GM21390 (cell line): ENCODE data around the gene FBXO44.

Experiments used
- ATAC-seq: cut with Tn5 transposase; IDR thresholded peaks from one replicate; pipeline ENCODE4 v1.9.1; 2021; ENCODE audit not compliant: unreplicated experiment

The FBXO44 gene

DNA sequence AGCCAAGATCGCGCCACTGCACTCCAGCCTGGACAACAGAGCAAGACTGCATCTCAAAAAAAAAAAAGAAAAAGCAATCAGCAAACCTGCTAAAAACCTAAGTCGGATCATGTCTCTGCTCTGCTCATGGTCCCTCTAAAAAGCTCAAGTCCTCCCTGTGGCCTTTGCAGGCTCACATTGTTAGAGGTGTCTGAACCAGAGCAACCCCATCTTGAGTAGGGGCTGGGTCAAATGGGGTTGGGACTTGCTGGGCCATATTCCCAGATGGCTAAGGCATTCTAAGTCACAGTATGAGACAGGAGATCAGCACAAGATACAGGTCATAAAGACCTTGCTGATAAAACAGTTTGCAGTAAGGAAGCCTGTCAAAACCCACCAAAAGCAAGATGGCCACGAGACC, 33.8 kb downstream of the FBXO44 start:
- no peak for ATAC-seq

DNA sequence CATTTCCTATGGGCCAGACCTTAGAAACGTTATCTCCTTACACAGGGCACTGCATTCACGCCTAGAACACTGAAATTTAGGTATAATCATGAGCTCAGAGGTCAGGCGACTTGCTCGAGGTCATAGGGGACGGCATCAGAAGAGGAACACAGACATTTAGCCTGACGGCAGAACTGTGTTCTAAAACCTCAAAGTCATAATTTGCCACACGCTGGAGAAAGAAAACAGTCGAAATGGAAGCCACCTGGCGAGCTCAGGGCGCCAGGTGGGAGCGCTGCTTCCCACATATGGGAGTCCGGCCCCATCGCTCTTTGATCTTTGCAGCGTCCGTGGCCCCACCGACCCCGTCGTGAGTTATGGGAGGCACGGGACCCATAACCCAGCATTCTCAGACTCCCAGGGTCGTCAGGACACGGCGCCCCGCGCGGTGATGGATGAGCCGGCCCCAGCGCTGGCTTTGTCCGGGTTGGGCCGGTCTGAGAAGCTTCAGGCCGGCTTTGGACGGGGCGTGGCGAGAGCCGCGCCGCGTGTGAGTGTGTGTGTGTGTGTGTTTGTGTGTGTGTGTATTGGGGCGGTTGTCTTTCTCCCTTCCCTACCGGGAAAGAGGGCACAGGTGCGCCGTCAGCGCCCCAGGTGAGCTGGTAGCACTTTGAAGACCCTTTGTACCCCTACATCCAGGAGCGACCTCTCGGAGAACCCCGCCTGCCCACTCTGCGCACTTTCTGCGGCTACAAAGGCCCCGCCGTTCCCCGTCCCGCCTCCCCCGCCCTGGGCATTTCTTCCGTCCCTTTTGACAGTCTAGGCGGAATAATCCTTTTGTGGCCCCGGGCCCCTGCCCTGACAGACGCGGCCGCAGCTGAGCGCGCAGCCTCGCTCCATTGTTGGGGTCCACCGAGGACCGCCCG, 36.0 kb downstream of the FBXO44 start:
- no peak for ATAC-seq

DNA sequence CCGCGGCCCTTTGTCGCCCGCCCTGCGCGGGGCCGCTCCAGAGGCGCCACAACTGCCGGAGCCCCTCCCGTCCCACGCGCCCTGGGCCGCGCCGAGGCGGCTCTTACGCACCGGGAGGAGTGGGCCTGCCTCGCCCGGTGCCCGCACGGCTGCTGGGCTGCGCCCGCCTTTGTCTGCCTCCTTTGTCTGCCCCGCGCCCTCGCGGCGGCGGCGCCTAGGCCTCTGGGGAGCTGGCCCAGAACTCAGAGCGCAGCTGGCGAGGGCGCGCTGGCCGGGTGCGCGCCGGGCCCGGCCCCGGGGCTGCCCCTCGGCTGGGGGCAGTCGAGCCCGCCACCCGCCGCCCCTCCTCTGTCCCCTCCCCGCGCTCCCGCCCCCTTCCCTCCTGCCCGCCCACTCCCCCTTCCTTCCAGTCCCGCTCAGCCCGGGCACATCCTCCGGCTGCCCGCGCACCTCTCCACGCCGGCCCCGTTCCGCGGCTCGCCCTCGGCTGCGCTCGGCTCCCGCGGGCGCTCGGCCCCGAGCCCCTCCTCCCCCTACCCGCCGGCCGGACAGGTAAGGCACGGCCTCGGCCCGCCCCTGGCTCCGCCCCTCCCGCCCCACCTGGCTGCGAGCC, 36.7 kb downstream of the FBXO44 start, which contains the start of gene DRAXIN:
TSS of gene DRAXIN (plus strand) at position 409 of the 613 bp plus-strand sequence. CDS start 14,549 bp downstream, outside the sequence.
- no peak for ATAC-seq

- ATAC-seq: no peak
Measured at GRCh38 chr1:11691928-11692711, 37.4 kb downstream of the FBXO44 start.

- no peak for ATAC-seq
Measured at GRCh38 chr1:11693024-11693590, 38.4 kb downstream of the FBXO44 start.

GRCh38 chr1:11693917-11694316, 39.2 kb downstream of the FBXO44 start:
- ATAC-seq: no peak

DNA sequence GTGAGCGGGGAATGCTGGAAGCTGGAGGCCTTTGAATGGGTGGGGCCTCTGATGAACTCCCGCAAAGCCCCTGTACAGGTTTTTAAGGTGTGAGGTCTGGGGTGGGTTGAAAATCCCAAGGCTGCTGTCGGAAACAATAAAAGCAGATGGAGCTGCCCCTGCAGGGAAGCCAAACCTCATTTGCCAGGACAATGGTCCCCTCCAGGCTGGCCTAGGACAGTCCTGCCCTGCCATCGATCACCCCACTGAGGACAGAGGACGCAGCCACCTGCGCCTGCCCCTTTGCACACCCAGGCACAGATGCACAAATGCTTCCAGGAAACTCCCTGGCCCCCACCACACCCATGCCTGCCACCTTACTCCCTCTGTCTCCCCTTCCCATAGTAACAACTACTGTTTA, 41.2 kb downstream of the FBXO44 start:
- no peak for ATAC-seq

GRCh38 chr1:11697188-11697892, 42.7 kb downstream of the FBXO44 start:
- ATAC-seq: no peak

- no peak for ATAC-seq
Measured at GRCh38 chr1:11697893-11698210, 43.2 kb downstream of the FBXO44 start.

GRCh38 chr1:11700601-11701467, 46.2 kb downstream of the FBXO44 start:
- no peak for ATAC-seq

GRCh38 chr1:11701551-11701961, 46.9 kb downstream of the FBXO44 start:
- no peak for ATAC-seq

GRCh38 chr1:11701981-11702803, 47.5 kb downstream of the FBXO44 start:
- ATAC-seq: no peak

DNA sequence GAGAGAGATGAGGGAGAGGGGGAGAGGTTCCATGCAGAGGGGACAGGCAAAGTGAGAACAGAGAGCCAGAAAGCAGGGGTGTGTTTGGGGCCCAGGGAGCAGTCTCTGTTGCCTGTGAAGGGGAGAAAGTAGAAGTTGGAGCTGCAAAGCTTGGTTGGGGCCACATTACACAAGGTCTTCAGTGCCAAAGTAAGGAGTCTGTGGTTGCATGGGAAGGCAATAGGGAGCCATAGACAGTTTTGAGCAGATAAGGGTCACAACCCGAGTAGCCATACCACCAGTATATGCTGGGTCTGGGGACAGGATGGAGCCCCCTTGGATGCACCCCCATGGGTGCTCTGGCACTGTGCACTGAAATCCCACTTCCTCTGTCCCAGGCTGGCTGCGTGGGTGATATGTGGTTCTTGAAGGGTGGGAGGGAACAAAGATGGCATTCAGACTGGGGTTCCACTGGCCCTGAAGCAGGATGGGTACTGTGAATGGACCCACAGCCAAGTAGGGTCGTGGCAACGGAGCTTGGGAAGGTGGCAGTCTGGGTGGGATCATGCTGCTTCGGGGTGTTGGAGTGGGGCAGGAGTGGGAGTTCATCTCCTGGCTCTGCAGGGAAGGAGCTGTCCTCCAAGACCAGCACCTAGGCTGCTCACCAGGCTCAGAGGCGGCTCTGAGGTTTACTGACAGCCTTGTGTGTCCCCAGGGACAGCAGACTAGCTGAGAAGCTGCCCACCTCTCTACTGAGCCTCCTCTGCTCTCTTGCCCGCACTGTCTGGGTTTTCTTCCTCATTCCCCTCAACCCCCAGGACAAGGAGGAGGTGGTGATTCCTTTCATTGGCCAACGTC, 48.9 kb downstream of the FBXO44 start:
- ATAC-seq: no peak

DNA sequence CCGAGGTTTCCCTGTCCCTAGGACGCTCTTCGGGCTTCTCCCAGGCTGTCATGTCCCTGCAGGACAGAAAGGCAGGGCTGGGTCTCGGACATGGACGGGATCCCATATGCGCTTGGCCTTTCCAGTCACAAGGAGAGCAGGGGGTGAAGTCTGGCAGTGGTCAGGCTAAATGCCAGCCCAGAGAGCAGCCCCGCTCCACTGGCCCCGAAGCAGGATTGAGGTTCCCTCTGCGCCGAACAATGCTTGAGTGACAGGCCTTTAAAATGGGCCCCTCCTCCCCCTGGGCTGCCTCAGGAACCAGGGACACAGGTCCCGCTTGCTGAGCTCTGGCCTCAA, 49.5 kb downstream of the FBXO44 start:
- ATAC-seq: no peak

DNA sequence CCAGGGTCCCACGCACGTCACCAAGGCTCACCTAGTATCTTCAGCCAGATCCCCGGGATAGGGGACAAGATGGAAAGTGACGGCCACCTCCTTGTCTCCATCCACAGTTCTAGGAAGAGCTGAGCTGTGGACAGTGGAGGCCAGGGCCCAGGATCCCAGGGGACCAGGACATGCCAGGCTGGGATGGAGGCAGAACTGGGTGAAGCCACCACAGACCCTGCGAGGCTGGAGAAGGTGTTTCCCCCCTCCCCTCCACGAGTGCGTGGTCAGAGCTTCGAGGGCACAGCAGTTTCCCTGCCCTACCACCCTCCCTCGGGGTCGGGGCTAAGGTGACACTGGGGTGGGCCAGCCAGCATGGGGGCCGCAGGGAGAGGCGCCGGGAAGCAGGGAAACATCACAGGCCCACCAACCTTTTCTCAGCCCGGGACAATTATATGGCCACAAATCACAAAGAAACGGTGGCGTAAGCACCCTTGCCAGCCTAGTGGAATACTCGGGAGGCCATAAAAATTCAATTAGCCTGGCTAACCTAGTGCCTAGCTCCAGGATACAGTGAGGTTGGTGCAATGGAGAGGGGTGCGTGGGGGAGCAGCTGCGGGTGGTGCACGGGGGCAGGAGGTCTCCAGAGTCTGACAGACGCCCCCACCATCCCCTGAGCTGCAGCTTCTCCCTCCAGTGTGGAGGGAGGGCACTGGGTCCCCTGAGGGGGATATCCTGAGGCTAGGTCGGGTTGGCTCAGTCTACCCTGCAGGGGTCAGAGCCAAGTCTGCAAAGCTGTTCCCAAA, 50.2 kb downstream of the FBXO44 start:
- ATAC-seq: no peak

GRCh38 chr1:11705596-11705995, 50.9 kb downstream of the FBXO44 start:
- ATAC-seq: no peak

DNA sequence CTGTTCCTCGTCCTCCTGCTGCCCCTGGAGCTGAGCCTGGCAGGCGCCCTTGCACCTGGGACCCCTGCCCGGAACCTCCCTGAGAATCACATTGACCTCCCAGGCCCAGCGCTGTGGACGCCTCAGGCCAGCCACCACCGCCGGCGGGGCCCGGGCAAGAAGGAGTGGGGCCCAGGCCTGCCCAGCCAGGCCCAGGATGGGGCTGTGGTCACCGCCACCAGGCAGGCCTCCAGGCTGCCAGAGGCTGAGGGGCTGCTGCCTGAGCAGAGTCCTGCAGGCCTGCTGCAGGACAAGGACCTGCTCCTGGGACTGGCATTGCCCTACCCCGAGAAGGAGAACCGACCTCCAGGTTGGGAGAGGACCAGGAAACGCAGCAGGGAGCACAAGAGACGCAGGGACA, 51.6 kb downstream of the FBXO44 start:
- ATAC-seq: no peak
